Cardiac muscle cell (in vitro differentiated cells and primary cell): Measurements from ENCODE around the gene LARP6. TPM values are rescaled to one million over a fixed set of nuclear protein-coding genes. Genes with fewer than 3 reads are reported as not detected.

Source experiments
- DNase-seq, 2 donors: peaks; one replicate each; pipeline versions ENCODE4 v3.0.0 to v3.0.0-alpha.2; 2010 to 2017; ENCODE audit warnings: low read depth in 1 of 2, low spot score in 1 of 2
- H3K27ac ChIP-seq: fragments of 200-600 bp; sonication (generic); 2 replicates; pipeline ENCODE4 v1.5.1; 2016
- H3K27me3 ChIP-seq: fragments of 200-600 bp; sonication (generic); 2 replicates; pipeline ENCODE4 v1.6.0; 2016; ENCODE audit warnings: control low read depth
- H3K36me3 ChIP-seq: fragments of 200-600 bp; sonication (generic); 2 replicates; pipeline ENCODE4 v1.5.1; 2016; ENCODE audit warnings: control low read depth
- H3K4me1 ChIP-seq: fragments of 200-600 bp; sonication (generic); 2 replicates; pipeline ENCODE4 v1.8.1; 2017; ENCODE audit warnings: low read depth, mild to moderate bottlenecking, mixed run types
- H3K4me3 ChIP-seq: fragments of 200-600 bp; sonication (generic); 2 replicates; pipeline ENCODE4 v1.5.1; 2016; ENCODE audit warnings: mild to moderate bottlenecking
- H3K9me3 ChIP-seq: fragments of 200-600 bp; sonication (generic); 2 replicates; pipeline ENCODE4 v1.5.1; 2017; ENCODE audit warnings: low read depth, mild to moderate bottlenecking, control low read depth
- CTCF ChIP-seq: IDR thresholded peaks from 2 replicates; pipeline ENCODE4 v1.5.1; 2012; ENCODE audit warnings: low read depth, mild to moderate bottlenecking, low read length
- polyA plus RNA-seq: library from polyadenylated mRNA; unstranded; fragments of >200 nt; fragmentation: Nextera tagmentation; extraction: Ambion mirVana; gene quantifications from 2 replicates; pipeline ENCODE4 v1.2.1, GENCODE V29; 2016
- total RNA-seq: library from RNA; depleted of rRNA; stranded (reverse); fragments of >200 nt; gene quantifications from 2 replicates; pipeline ENCODE4 v1.2.3, GENCODE V29; 2016

LARP6 gene
- total and polyA plus RNA-seq, 2 experiments from 2014 or later: 45.7 to 54.2 TPM

DNA sequence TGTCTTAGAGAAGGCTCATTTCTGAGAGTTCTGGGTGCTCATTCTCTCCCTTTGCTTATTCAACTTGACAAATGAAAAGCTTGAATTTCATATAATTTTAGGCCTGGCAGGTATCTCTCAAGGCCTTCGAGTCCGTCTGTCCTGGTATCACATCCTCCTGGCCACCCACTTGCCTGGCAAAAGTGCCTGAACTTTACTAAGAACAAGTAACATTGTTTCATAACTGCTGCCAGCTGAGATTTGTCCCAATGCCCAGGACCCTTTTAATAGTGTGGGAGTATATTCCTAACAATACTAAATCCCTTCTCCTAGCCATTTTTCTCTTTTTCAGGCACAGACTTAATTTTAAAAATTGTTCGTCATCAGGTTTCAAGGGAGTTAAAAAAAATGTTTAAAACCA, 18.1 kb downstream of the LARP6 start:
- no peaks in the 10 kb centered on the region for H3K9me3 ChIP-seq
- no peak overlapping the region for H3K4me3 ChIP-seq
- no peak for DNase-seq
- H3K27me3 ChIP-seq: no peaks in the 10 kb centered on the region
- no peak for TF ChIP-seq CTCF
- H3K4me1 ChIP-seq: peaks cover 7% of the 10 kb centered on the region
- no peak overlapping the region for H3K27ac ChIP-seq
- H3K36me3 ChIP-seq: peaks cover 19% of the 10 kb centered on the region

GRCh38 chr15:70835415-70835814, 18.5 kb downstream of the LARP6 start:
- no peak for TF ChIP-seq CTCF
- H3K4me1 ChIP-seq: peaks cover 7% of the 10 kb centered on the region
- no peak for DNase-seq
- no peak overlapping the region for H3K27ac ChIP-seq
- H3K9me3 ChIP-seq: no peaks in the 10 kb centered on the region
- no peaks in the 10 kb centered on the region for H3K27me3 ChIP-seq
- peaks cover 19% of the 10 kb centered on the region for H3K36me3 ChIP-seq
- no peak overlapping the region for H3K4me3 ChIP-seq

DNA sequence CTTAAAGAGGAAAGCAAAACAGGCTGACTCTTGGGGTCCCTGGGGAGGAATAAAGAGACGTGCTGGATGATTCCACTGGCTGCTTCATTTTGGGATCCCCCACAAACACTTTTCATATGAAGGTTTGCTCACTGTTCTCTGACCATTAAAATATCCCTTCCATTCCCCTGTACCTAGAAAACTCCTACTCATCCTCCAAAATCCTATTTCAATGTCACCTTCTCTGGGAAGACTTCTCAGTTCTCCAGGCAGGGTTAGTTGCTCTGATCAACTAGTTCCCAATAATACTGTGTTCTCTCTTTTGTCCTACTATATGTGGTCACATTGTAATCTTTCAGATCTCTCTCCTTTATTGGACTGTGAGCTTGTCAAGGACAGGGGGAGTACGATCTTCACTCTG, 19.0 kb downstream of the LARP6 start:
- Histone ChIP-seq H3K9me3 (no peaks in the 10 kb centered on the region), H3K36me3 (peaks cover 19% of the 10 kb centered on the region), H3K4me3 (no peak overlapping the region), H3K27me3 (no peaks in the 10 kb centered on the region), H3K4me1 (peaks cover 7% of the 10 kb centered on the region), H3K27ac (no peak overlapping the region)
- no peak for DNase-seq
- TF ChIP-seq CTCF: no peak

GRCh38 chr15:70833861-70834765, 19.8 kb downstream of the LARP6 start:
- H3K27me3 ChIP-seq: no peaks in the 10 kb centered on the region
- no peaks in the 10 kb centered on the region for H3K9me3 ChIP-seq
- no peak overlapping the region for H3K4me3 ChIP-seq
- peaks cover 19% of the 10 kb centered on the region for H3K36me3 ChIP-seq
- peak in 1 of 2 donors; percentile 74 for DNase-seq
- TF ChIP-seq CTCF: no peak
- peaks cover 14% of the 10 kb centered on the region for H3K4me1 ChIP-seq
- H3K27ac ChIP-seq: no peak overlapping the region

- H3K27ac ChIP-seq: no peak overlapping the region
Measured at GRCh38 chr15:70833422-70833821, 20.5 kb downstream of the LARP6 start.

More at GRCh38 chr15:70833422-70833821, 20.5 kb downstream of the LARP6 start:
- no peak overlapping the region for H3K4me3 ChIP-seq
- H3K9me3 ChIP-seq: no peaks in the 10 kb centered on the region
- no peaks in the 10 kb centered on the region for H3K27me3 ChIP-seq
- no peak for TF ChIP-seq CTCF
- H3K36me3 ChIP-seq: peaks cover 19% of the 10 kb centered on the region
- peaks cover 14% of the 10 kb centered on the region for H3K4me1 ChIP-seq
- DNase-seq: no peak
